HT1080 (cell line): ENCODE measurements around the gene LRRC36. TPM values are rescaled to one million over a fixed set of nuclear protein-coding genes. Genes with fewer than 3 reads are reported as not detected.
A peak's percentile ranks its signal among the peaks of the same experiment; 100 is the strongest.

ENCODE experiments used
- DNase-seq: peaks from one replicate; pipeline ENCODE4 v3.0.0-alpha.2; 2015; ENCODE audit warnings: low read depth
- small RNA-seq: library from RNA; depleted of rRNA; stranded (forward); fragments of <200 nt; gene quantifications from one replicate; pipeline ENCODE3, GENCODE V24; 2014
- total RNA-seq: library from RNA; depleted of rRNA; stranded (reverse); fragments of >200 nt; shearing (Covaris generic); gene quantifications from 2 replicates; pipeline ENCODE4 v1.2.3, GENCODE V29; 2014; rRNA removed

Gene LRRC36
- total RNA-seq, 1 experiment from 2014 or later = not detected

DNA sequence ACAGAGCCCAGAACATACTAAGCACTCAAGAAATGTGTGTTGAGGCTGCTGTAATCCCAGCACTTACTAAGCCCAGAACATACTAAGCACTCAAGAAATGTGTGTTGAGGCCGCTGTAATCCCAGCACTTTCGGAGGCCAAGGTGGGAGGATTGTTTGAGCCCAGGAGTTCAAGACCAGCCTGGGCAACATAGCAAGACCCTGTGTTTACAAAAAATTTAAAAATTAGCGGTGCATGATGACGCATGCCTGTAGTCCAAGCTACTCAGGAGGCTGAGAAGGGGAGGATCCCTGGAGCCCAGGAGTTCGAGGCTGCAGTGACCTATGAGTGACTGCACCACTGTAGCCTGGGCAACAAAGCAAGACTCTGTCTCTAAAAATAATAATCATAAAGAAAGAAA, 96.4 kb downstream of the LRRC36 start:
- DNase-seq = no peak

DNA sequence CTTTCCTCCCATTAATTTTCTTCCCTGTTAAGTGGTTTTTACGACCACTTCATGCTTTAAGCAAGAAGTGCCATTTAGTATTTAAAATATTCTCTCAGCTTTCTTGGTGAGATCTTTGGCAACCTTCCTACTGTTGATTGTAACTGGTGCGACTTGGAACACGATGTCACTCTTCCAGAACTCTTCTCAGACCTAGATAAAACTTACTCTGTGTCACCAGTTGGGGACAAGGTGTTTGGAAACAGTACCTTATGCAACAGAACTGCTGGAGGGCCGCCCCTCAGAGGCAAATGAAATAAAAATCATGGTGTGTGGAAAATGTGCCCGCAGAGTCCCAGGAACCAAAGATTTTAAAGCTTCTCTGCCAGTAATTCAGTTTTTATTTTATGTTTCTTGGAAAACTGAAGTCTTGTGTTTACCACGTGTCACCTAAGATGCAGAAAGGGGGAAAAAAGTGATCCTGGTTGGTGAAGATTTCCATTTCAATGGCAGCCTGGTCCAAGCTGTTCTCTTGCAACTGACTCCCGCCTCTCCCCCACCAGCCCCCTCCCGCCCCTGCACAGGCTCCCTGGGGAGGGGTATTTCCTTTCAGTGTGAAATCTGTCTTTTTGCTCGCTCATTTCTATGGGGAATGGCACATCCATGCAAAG, 97.1 kb downstream of the LRRC36 start:
- no peak for DNase-seq

DNA sequence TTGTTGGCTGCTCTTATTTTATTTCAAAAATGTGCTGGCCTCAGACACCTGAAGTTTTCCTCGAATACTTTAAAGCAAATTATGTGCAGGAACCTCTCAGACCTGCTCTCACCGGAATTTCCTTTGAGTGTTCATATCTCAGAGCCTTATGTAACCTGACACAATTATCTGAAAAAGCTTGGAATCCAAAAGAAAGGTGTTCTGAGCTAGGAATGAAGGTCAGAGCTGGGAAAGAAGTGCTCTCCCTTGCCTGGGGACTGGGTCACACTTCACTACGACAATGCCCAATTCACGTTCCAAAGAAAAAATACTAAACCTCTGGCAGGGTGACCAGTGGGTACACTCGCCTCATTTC, 97.6 kb downstream of the LRRC36 start:
- DNase-seq = no peak

DNA sequence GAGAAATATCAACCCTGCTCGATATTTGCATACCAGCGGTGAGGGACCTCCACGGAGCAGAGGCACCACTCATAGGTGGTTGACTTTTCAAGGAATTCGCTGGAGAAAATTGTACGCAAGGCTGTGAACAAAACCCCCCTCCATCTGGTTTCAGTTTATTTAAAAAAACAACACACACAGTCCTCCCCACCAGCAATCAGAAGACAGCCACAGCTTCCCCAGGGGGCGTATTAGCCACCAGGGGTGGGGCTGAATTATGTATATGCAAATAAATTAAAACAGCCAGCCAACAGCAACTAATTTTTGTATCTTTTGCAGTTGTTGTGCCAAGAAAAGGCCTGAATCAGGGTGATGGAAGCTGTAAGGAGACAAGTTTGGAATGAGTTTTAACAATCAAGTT, 98.4 kb downstream of the LRRC36 start:
- no peak for DNase-seq

DNA sequence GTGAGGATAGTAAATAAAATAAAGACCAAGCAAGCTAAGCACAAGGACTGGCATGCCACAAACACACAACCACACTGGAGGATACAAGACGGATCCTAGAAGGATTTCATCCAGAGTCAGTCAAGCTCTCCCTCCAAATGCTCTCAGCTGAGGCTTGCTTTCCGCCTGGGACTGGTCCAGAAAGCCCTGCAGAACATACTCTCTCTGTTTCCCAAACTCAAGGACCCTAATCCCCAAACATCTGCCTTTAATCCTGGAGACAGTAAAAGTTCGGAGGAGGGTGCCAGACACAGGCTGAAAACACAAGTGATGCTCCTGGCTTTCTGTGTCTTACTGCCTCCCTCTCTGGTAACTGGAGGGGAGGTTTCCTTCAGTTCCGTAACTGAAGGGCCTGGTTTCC, 99.0 kb downstream of the LRRC36 start:
- no peak for DNase-seq

DNA sequence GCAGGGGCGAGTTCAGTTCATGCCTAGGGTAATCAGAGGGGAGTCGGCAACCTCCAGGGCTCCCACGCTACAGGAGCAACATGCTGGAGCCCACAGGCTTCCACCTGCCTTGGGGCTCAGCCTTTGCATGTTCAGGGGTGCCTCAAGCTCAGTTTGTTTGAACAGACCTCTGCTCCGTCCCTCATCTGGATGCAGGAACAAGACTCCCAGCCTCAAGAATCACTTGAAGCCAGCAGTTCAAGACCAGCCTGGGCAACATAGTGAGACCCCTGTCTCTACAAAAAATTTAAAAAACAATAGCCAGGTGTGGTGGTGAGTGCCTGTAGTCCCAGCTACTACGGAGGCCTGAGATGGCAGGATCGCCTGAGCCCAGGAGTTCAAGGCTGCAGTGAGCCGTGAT, 99.4 kb downstream of the LRRC36 start:
- DNase-seq = no peak

DNA sequence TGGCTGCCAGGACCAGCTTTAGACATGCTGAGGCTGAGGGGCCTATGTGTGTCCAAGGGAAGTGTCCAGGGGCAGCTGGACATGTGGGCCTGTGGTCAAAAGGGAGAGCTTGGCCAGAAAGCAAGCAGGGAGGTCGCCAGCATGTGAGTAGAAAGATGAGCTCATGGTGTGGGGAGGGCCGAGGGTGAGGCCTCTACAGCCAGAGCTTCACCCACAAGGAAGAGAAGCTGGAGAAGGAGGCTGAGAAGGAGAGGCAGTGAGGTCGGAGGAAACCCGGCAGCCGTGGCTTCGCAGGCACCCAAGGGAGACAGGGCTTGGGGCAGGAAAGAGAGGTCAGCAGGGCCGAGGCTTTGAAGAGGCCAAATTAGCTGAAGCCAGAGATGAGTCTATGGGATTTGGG, 100.3 kb downstream of the LRRC36 start:
- no peak for DNase-seq

DNA sequence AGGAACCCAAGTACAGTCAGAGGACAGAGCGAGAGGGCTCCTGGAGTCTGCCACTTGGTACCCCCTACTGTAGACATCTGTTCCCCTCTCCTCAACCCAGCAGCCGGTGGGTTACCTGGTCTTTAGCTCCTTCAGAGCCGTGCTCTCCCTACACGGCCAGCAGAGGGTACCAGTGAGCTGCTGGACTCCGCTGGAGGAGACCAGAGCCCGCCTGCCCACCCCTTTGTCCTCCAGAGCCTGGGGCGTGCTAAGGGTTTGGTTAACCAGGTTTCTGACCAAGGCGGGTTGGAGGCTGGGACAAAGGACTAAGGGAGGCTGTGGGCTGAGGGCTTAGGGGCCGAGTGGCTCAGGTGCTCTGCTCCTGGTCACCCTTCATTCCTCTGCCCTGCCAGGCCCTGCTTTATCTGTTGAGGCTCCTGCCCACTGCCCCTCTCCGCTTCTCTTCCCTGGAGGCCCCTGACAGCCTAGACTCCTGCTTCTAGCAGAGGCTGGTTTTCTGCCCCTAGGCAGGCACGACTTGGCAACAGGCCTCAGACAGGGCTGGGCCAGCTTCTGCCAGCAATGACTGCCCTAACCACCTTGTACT, 101.6 kb downstream of the LRRC36 start:
- DNase-seq = peak; percentile 42

DNA sequence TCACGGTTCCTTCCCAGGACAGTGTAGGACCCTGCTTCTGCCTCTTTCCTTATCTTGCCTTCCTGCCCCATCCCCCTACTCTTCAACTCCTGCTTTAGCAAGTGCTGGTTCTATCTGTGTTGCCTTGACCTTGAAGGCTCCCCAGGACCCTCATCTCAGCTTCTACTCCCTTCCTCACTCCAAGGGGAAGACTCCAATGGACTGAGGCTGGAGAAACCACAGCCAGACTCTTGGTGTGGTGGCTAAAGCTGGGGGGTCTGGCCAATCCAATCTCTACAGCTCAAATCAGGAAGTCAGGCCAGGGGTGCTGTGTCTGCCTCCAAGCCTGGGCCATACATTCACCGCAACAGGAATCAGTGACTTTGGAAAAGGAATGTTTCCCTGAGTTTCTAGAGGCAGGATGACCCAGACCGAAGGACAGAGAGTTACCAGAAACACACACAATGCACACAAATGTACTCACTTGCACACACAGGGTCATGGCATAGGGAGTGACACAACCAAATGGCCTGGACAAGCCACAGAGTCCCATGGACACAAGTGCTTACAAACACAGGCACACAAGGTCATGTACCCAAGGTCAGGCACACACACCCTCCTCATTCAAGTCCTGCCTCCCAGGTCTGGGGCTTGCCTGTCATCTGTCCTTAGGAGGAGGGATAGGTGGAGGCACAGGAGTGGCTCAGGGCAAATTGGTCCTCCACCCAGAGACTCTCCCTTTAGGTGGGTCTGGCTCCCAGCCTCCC, 102.6 kb downstream of the LRRC36 start:
- no peak for DNase-seq

DNA sequence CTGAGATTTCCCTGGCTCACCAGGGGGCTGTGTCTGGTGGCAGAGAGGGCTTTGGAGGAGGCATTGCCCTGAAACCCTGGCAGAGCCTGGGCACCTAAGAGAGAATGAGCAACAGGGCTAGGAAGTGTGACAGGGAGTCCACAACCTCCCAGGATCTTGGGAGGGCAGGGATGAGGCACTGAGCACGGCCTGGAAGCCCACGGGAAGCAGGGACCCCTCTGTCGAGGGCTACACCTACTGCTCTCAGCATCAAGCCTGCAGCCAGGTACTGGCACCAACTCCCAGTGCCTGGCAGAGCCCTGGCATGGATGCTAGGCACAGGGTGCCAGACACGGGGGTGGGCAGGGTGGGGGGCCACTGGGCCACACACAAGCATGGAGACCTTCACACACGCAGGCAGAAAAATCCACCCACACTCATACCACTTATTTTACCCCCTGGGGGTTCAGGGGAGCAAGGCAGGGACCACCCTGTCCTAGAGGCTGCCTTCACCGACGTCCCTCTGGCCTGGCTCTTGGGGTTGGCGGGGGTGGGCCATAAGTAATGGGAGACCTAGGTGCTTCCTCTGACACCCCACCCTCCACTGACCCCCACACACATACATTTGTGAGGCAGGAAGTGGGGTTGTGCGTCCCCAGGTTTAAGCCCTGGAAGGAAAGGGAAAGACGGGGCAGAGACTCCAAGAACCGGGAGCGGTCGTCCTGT, 103.3 kb downstream of the LRRC36 start:
- no peak for DNase-seq

DNA sequence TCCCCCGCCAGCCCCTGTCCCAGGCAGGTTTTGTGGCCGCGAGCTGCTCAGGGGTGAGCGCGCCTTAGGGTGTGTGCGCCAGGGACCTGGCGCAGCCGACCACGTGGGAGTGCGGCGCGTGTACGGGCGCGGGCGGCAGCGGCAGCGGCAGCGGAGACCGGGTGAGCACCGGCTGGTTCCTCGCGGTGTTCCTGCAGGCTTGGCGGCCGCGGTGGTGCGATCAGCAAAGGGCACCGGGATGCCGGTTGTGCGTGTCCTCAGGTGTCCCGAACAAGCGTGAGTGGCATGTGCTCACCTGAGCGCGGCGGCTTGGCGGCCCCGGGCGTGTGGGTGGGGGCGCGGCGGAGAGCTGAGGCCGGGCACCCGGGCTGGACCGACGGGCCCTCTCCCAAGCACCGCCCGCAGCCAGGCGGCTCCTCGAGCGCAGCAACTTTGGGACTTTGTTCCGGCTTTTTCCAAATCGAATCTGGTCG, 103.9 kb downstream of the LRRC36 start:
- no peak for DNase-seq

DNA sequence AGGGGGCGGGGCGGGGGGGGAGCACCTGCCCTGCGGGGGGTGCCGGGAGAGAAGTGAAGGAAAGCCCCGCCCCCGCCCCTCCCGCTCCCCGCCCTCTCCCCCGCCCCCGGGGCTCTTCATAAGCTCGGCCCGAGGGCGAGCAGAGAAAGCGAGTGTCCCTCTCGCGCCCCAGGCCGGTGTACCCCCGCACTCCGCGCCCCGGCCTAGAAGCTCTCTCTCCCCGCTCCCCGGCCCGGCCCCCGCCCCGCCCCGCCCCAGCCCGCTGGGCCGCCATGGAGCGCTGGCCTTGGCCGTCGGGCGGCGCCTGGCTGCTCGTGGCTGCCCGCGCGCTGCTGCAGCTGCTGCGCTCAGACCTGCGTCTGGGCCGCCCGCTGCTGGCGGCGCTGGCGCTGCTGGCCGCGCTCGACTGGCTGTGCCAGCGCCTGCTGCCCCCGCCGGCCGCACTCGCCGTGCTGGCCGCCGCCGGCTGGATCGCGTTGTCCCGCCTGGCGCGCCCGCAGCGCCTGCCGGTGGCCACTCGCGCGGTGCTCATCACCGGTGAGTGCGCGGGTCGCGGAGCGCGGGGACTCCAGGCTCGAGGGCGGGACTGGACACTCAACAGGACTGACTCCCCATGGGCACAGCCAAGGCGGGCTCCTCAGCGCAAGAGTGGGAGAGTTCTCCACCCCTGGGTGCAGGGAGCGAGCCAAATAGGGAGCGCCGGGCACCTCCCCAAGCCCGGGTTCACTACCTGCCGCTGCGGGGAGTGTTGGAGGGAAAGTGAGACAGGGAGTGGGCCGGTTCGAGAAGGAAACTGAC, 104.6 kb downstream of the LRRC36 start, which contains the start of gene HSD11B2:
Gene HSD11B2, plus strand, starts transcription at position 145 of the 798 bp plus-strand sequence. Its CDS starts 128 bp downstream, at position 273.
- no peak for DNase-seq

DNA sequence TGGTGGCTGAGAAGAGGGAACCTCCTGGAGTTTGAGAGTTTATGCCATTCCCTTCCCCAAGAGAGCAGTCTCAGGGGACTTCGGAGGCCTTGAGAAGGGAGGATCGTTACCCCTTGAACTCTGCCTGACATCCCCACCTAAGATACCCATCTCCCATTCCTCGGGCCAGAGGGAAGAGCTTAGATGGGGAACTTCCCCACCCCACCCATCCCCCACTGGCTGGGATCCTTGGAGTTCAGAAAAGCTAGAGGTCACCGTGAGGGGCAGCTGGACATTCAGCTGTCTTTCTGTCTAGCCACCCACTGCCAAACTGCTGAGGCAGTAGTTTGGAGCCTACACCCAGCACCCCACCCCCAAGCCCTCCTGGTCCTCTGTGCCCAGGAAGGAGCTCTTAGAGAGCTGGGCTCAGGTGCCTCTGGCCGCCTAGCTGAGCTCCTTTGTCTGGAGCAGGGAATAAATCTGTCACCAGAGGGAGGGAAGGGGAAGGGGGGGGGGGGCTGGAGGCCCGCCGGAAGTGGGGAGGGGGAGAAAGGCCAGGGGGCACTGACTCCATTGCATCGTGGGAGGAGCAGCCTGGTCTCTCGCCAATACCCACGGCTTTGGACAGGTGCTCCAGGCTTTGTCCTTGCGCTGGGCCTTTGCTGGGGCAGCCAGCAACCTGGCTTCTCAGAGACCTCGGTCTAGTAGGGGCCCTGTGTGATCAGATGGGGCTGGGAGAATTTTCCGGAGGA, 105.3 kb downstream of the LRRC36 start:
- no peak for DNase-seq

DNA sequence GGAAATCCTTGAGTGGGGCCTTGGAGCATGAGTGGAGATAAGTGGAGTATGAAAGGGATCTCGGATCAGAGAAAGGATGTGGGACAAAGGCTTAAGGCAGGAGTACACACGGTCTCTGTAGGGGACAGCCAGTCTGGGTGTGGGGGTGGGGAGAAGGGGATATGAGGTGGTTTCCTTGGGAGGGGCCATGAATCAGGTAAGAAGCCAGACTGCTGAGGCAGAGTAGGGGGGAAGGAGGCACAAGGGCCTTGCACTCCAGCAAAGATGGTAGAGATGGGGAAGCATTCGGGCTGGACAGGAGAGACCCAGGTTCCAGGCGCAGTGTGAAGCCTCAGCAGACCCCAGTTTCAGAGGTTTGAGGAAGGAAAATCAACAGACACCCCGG, 105.9 kb downstream of the LRRC36 start:
- no peak for DNase-seq

DNA sequence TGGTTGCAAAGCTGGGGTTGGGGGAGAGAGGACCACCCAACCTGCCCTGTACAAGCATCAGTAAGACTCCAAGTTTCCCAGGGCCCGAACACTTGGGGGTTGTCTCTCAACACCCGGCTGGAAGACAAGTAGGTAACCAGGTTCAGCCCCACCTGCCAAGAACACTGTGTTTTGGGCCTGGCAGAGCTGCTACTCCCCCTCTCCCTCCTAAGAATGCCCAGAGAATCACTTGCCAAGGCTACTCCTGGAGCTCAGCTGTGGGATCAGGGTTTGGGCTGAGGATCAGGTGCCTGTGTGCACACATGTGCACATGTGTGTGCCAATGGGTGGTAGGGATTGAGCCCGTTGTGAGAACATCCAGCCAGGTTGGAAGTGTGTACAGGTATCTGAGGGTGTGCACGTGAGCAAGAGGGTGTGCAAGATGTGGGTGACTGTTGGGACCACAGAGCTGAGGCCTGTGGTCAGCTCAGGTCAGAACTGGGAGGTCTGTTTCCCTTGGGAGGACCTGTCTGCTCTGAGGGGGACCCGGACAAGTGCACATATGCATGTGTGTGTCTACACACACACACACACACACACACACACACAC, 106.6 kb downstream of the LRRC36 start:
- DNase-seq = no peak

Small RNA genes within 50 kb of the gene (small RNA-seq; reads per million reads assigned to genes)
- not detected for gene RNU1-123P

Other genes with a start within 250 kb of the LRRC36 start
- gene PHAF1, start 216.9 kb upstream of the LRRC36 start, total RNA-seq = 12.1 and 23.8 TPM in 2 replicates
- 2.8 and 5.6 TPM in 2 replicates for gene B3GNT9, start 175.8 kb upstream of the LRRC36 start, total RNA-seq
- gene TRADD, start 166.9 kb upstream of the LRRC36 start, total RNA-seq = 10.9 and 13.7 TPM in 2 replicates
- gene FBXL8, start 166.9 kb upstream of the LRRC36 start, total RNA-seq = 10.3 and 12.8 TPM in 2 replicates
- 9.0 and 11.0 TPM in 2 replicates for gene HSF4, start 162.1 kb upstream of the LRRC36 start, total RNA-seq
- 18.4 and 22.8 TPM in 2 replicates for gene NOL3, start 156.3 kb upstream of the LRRC36 start, total RNA-seq
- gene MATCAP1, start 142.9 kb upstream of the LRRC36 start, total RNA-seq = 7.0 and 11.6 TPM in 2 replicates
- 1.1 and 1.6 TPM in 2 replicates for gene EXOC3L1, start 136.7 kb upstream of the LRRC36 start, total RNA-seq
- gene E2F4, start 134.7 kb upstream of the LRRC36 start, total RNA-seq = 201 and 230 TPM in 2 replicates
- 2.6 and 3.0 TPM in 2 replicates for gene ELMO3, start 127.7 kb upstream of the LRRC36 start, total RNA-seq
- 39.4 and 50.3 TPM in 2 replicates for gene TMEM208, start 99.7 kb upstream of the LRRC36 start, total RNA-seq
- gene FHOD1, start 79.3 kb upstream of the LRRC36 start, total RNA-seq = 54.8 and 65.1 TPM in 2 replicates
- gene SLC9A5, start 77.8 kb upstream of the LRRC36 start, total RNA-seq = 0.57 and 1.9 TPM in 2 replicates
- gene PLEKHG4, start 47.3 kb upstream of the LRRC36 start, total RNA-seq = 1.8 and 3.7 TPM in 2 replicates
- gene KCTD19, start 74 bp upstream of the LRRC36 start, total RNA-seq = not detected in 2 replicates
- gene TPPP3, start 66.7 kb downstream of the LRRC36 start, total RNA-seq = not detected in 2 replicates
- gene ZDHHC1, start 89.7 kb downstream of the LRRC36 start, total RNA-seq = 2.6 and 4.1 TPM in 2 replicates
- gene HSD11B2, start 104.3 kb downstream of the LRRC36 start, total RNA-seq = 0.94 and 1.0 TPM in 2 replicates
- gene ATP6V0D1, start 154.3 kb downstream of the LRRC36 start, total RNA-seq = 89.7 and 108 TPM in 2 replicates
- not detected in 2 replicates for gene AGRP, start 156.7 kb downstream of the LRRC36 start, total RNA-seq
- gene RIPOR1, start 202.0 kb downstream of the LRRC36 start, total RNA-seq = 17.2 and 18.2 TPM in 2 replicates
- 44.4 and 53.8 TPM in 2 replicates for gene CTCF, start 235.7 kb downstream of the LRRC36 start, total RNA-seq